GM12892 (cell line): ENCODE results near the gene ALPK3.

Experiments
- DNase-seq: peaks from one replicate; pipeline ENCODE4 v3.0.0; 2011; ENCODE audit not compliant: insufficient read length
- FAIRE-seq: peaks from 2 replicates; lab custom pipeline; 2011; peaks lifted over from hg19 to GRCh38; lab: Jason Lieb, UNC
- POLR2A ChIP-seq: IDR thresholded peaks from 2 replicates; pipeline ENCODE4 v1.6.1; 2011; ENCODE audit warnings: low read depth, low read length, control low read depth
- POLR2AphosphoS5 ChIP-seq: IDR thresholded peaks from 2 replicates; pipeline ENCODE4 v1.6.1; 2011; ENCODE audit warnings: low read depth, low read length, control low read depth
- TAF1 ChIP-seq: IDR thresholded peaks from 2 replicates; pipeline ENCODE4 v1.6.1; 2011; ENCODE audit warnings: low read depth, mild to moderate bottlenecking, control low read depth, low read length, borderline replicate concordance

The ALPK3 gene

GRCh38 chr15:84829428-84829827 is 12.3 kb downstream of the ALPK3 start:
- no peak for TF ChIP-seq POLR2A
- no peak for TF ChIP-seq POLR2AphosphoS5
- TF ChIP-seq TAF1, result no peak
- no peak for FAIRE-seq
- DNase-seq, result no peak

- FAIRE-seq (no peak), DNase-seq (no peak)
- TF ChIP-seq TAF1 (no peak), POLR2AphosphoS5 (no peak), POLR2A (no peak)
Observed at GRCh38 chr15:84830036-84830435, 12.9 kb downstream of the ALPK3 start.

- TF ChIP-seq TAF1 (no peak), POLR2A (no peak), POLR2AphosphoS5 (no peak)
- DNase-seq (no peak), FAIRE-seq (no peak)
Observed at GRCh38 chr15:84831028-84831427, 13.9 kb downstream of the ALPK3 start.

- no peak for DNase-seq
- FAIRE-seq, result no peak
- TF ChIP-seq TAF1 (no peak), POLR2AphosphoS5 (no peak), POLR2A (no peak)
Observed at GRCh38 chr15:84831613-84832012, 14.5 kb downstream of the ALPK3 start.

GRCh38 chr15:84832448-84833040 is 15.4 kb downstream of the ALPK3 start:
- FAIRE-seq (no peak), DNase-seq (no peak)
- no peak for TF ChIP-seq TAF1
- TF ChIP-seq POLR2A, result no peak
- TF ChIP-seq POLR2AphosphoS5, result no peak

- no peak for TF ChIP-seq TAF1
- DNase-seq (no peak), FAIRE-seq (no peak)
Observed at GRCh38 chr15:84833447-84834228, 16.5 kb downstream of the ALPK3 start.

- FAIRE-seq, result no peak
- TF ChIP-seq TAF1 (no peak), POLR2AphosphoS5 (no peak), POLR2A (no peak)
Observed at GRCh38 chr15:84834229-84834955, 17.2 kb downstream of the ALPK3 start.

GRCh38 chr15:84834969-84835368 is 17.8 kb downstream of the ALPK3 start:
- no peak for TF ChIP-seq POLR2AphosphoS5
- TF ChIP-seq POLR2A, result no peak
- no peak for FAIRE-seq
- DNase-seq, result no peak

More at GRCh38 chr15:84834229-84834955, 17.2 kb downstream of the ALPK3 start:
- no peak for DNase-seq

GRCh38 chr15:84835661-84836337 is 18.6 kb downstream of the ALPK3 start:
- DNase-seq, result no peak
- FAIRE-seq, result no peak
- no peak for TF ChIP-seq POLR2A
- no peak for TF ChIP-seq TAF1
- no peak for TF ChIP-seq POLR2AphosphoS5

- TF ChIP-seq POLR2A, result no peak
- TF ChIP-seq POLR2AphosphoS5, result no peak
- TF ChIP-seq TAF1, result no peak
- FAIRE-seq (no peak), DNase-seq (no peak)
Observed at GRCh38 chr15:84836844-84837243, 19.7 kb downstream of the ALPK3 start.

- no peak for TF ChIP-seq TAF1
- TF ChIP-seq POLR2A, result no peak
- FAIRE-seq (no peak), DNase-seq (no peak)
Observed at GRCh38 chr15:84839714-84840113, 22.6 kb downstream of the ALPK3 start.
